K562 (cell line): ENCODE results near the gene CENPP. TPM values are rescaled to one million over a fixed set of nuclear protein-coding genes. Genes with fewer than 3 reads are reported as not detected.

Experiments
- ATAC-seq: fragments of 200-7000 bp; cut with Tn5 transposase; 3 replicates; pipeline ENCODE4 v1.9.1; 2020; ENCODE audit warnings: moderate library complexity
- BruUV-seq: library from RNA; stranded (reverse); fragments of 400-500 nt; replicated peaks from 2 replicates; lab custom pipeline; 2021; lab: Mats Ljungman, UMichigan
- CTCF ChIA-PET: fragments of 300-600 bp; formaldehyde crosslinking; extraction: SDS; loops from one replicate; lab custom pipeline; 2021; ENCODE audit warnings: low intra/inter-chr PET ratio; lab: Yijun Ruan, JAX
- POLR2A ChIA-PET: fragments of 300-600, 350-650 bp; sonication (Branson Sonifier 250); formaldehyde crosslinking; extraction: SDS; loops from one replicate; lab custom pipeline; 2021; ENCODE audit warnings: antibody characterized with exemption, inconsistent platforms; lab: Yijun Ruan, JAX
- DNase-seq, 4 experiments: peaks; one replicate each; pipeline versions ENCODE4 v3.0.0 to v3.0.0-alpha.2; 2011 to 2018; ENCODE audit warnings: low spot score in 3 of 4, mixed read lengths in 3 of 4; ENCODE audit errors: extremely low read depth in 1 of 4
- FAIRE-seq: peaks from 2 replicates; lab custom pipeline; 2011; peaks lifted over from hg19 to GRCh38; lab: Jason Lieb, UNC
- H2AFZ ChIP-seq: 2 replicates; pipeline ENCODE4 v1.6.0; 2011; ENCODE audit warnings: low read depth, low read length, control low read depth, inconsistent platforms
- H3K27ac ChIP-seq: fragments of 200-600 bp; 3 replicates; pipeline ENCODE4 v1.8.0; 2011; ENCODE audit warnings: low read depth, mild to moderate bottlenecking, control low read depth, inconsistent platforms, low read length, moderate library complexity, mixed read lengths; ENCODE audit errors: extremely low read depth
- H3K27me3 ChIP-seq, 2 experiments: fragments of 300-600 bp in 1 of 2; 2 replicates in 1 of 2; 3 replicates in 1 of 2; pipeline versions ENCODE4 v1.6.0 to v1.8.0; 2011; ENCODE audit warnings: inconsistent platforms in 2 of 2, low read length in 2 of 2, mild to moderate bottlenecking in 1 of 2, mixed read lengths in 1 of 2, moderate library complexity in 1 of 2; ENCODE audit not compliant: control insufficient read depth in 2 of 2, insufficient read depth in 2 of 2
- H3K36me3 ChIP-seq: fragments of 300-600 bp; 3 replicates; pipeline ENCODE4 v1.8.0; 2011; ENCODE audit warnings: mild to moderate bottlenecking, low read length, inconsistent platforms; ENCODE audit not compliant: control insufficient read depth, insufficient read depth
- H3K4me1 ChIP-seq, 2 experiments: fragments of 200-600 bp in 1 of 2; replicated peaks in 1 of 2; 2 replicates in 1 of 2; 3 replicates in 1 of 2; pipeline versions ENCODE4 v1.5.1 to v1.8.0; 2011; ENCODE audit warnings: inconsistent platforms in 2 of 2, low read length in 2 of 2, mild to moderate bottlenecking in 1 of 2, mixed read lengths in 1 of 2, moderate library complexity in 1 of 2; ENCODE audit not compliant: control insufficient read depth in 2 of 2, insufficient read depth in 2 of 2
- H3K4me2 ChIP-seq: 2 replicates; pipeline ENCODE4 v1.6.1; 2011; ENCODE audit warnings: low read length, control low read depth, inconsistent platforms, mixed read lengths; ENCODE audit not compliant: insufficient read depth
- H3K4me3 ChIP-seq: fragments of 200-600 bp; sonication (generic), shearing (Covaris generic); 2 replicates; pipeline ENCODE4 v1.5.1; 2016; ENCODE audit warnings: control low read depth, inconsistent platforms
- H3K79me2 ChIP-seq: fragments of 200-600 bp; 3 replicates; pipeline ENCODE4 v1.8.0; 2011; ENCODE audit warnings: low read length, inconsistent platforms; ENCODE audit not compliant: control insufficient read depth, insufficient read depth
- H3K9ac ChIP-seq, 2 experiments: 2 replicates each; pipeline versions ENCODE4 v1.6.0 to v1.6.1; 2011; ENCODE audit warnings: low read depth in 2 of 2, low read length in 2 of 2, control low read depth in 1 of 2, inconsistent platforms in 1 of 2, mild to moderate bottlenecking in 1 of 2, mixed read lengths in 1 of 2; ENCODE audit not compliant: insufficient read depth in 1 of 2
- H3K9me1 ChIP-seq: one replicate; pipeline ENCODE4 v1.6.0; 2011; ENCODE audit warnings: inconsistent platforms, mild to moderate bottlenecking, low read length, moderate library complexity; ENCODE audit not compliant: control insufficient read depth, insufficient read depth
- H3K9me3 ChIP-seq: replicated peaks from 2 replicates; pipeline ENCODE4 v1.5.1; 2011; ENCODE audit warnings: low read depth, low read length, inconsistent platforms; ENCODE audit not compliant: control insufficient read depth, insufficient read depth
- H4K20me1 ChIP-seq: replicated peaks from 2 replicates; pipeline ENCODE4 v1.6.1; 2011; ENCODE audit warnings: low read length, inconsistent platforms, mixed read lengths; ENCODE audit not compliant: control insufficient read depth, insufficient read depth
- BDP1 ChIP-seq: IDR thresholded peaks from 3 replicates; pipeline ENCODE4 v1.6.1; 2011; ENCODE audit not compliant: insufficient read length, insufficient read depth
- CBX5 ChIP-seq: IDR thresholded peaks from 2 replicates; pipeline ENCODE4 v1.6.1; 2014; ENCODE audit warnings: low read depth, borderline replicate concordance
- CHD4 ChIP-seq: fragments of 200-600 bp; sonication (generic); IDR thresholded peaks from 3 replicates; pipeline ENCODE4 v1.6.1; 2012; ENCODE audit warnings: low read depth, mild to moderate bottlenecking, mixed read lengths, low read length, inconsistent platforms; ENCODE audit not compliant: insufficient read depth, insufficient replicate concordance, poor library complexity, severe bottlenecking
- ERF ChIP-seq: fragments of 450-650 bp; formaldehyde crosslinking; IDR thresholded peaks from 2 replicates; pipeline ENCODE4 v1.4.0; 2020; ENCODE audit warnings: mild to moderate bottlenecking, mixed read lengths
- ETV6 ChIP-seq, 3 experiments: fragments of 150-350 bp in 1 of 3; sonication (generic) in 1 of 3; formaldehyde crosslinking in 1 of 3; IDR thresholded peaks; 2 replicates each; pipeline versions ENCODE4 v1.6.1 to v1.8.0; 2014 to 2022; ENCODE audit warnings: borderline replicate concordance in 2 of 3, low read depth in 2 of 3, antibody characterized with exemption in 1 of 3, low read length in 1 of 3, mild to moderate bottlenecking in 1 of 3, missing genetic modification reagents in 1 of 3
- FOXA1 ChIP-seq: fragments of 450-650 bp; IDR thresholded peaks from 2 replicates; pipeline ENCODE4 v1.6.1; 2016; ENCODE audit warnings: mild to moderate bottlenecking, borderline replicate concordance
- HMGXB4 ChIP-seq: sonication (generic); formaldehyde crosslinking; IDR thresholded peaks from 2 replicates; pipeline ENCODE4 v1.8.1; 2023; ENCODE audit warnings: mild to moderate bottlenecking, missing genetic modification reagents
- KLF16 ChIP-seq: IDR thresholded peaks from 2 replicates; pipeline ENCODE4 v1.6.1; 2016; ENCODE audit warnings: antibody characterized with exemption
- USF2 ChIP-seq: sonication (generic); formaldehyde crosslinking; IDR thresholded peaks from 2 replicates; pipeline ENCODE4 v1.5.0; 2020; ENCODE audit warnings: missing genetic modification reagents
- ZNF316 ChIP-seq: fragments of 450-650 bp; IDR thresholded peaks from 2 replicates; pipeline ENCODE4 v1.6.1; 2016
- WGBS: fragments of 100-300 bp; shearing (Covaris generic); methylation state at CpG from one replicate; pipeline ENCODE4 v1.1.6; 2016; ENCODE audit warnings: low coverage, mixed read lengths; ENCODE audit not compliant: insufficient coverage; ENCODE audit errors: missing lambda C conversion rate; 5-methylcytosine and 5-hydroxymethylcytosine counted together
- in situ Hi-C: fragments of 300-500 bp; cut with MboI; formaldehyde crosslinking; loops from 4 replicates; pipeline ENCODE4 v1.15.0; 2018; ENCODE audit warnings: inconsistent platforms, mixed read lengths
- intact Hi-C: fragments of 100-400 bp; cut with micrococcal nuclease; formaldehyde crosslinking; loops from 2 replicates; pipeline ENCODE4 v1.14.2; 2022
- polyA plus RNA-seq, 8 experiments: library from polyadenylated mRNA; depleted of rRNA in 4 of 8; stranded (reverse) in 5 of 8; unstranded in 3 of 8; fragments of >200 nt; fragmentation: Nextera tagmentation in 2 of 8; fragmentation: Illumina TruSeq in 1 of 8; extraction: Ambion mirVana in 2 of 8; extraction: Trizol in 1 of 8; gene quantifications; 2 replicates each; pipeline versions ENCODE4 v1.2.1 to v1.2.3, GENCODE V29; 2011 to 2014; ENCODE audit warnings: inconsistent platforms in 1 of 8, missing spikeins in 1 of 8
- total RNA-seq, 7 experiments: library from RNA; depleted of rRNA in 6 of 7; stranded (reverse); fragments of >200 nt in 6 of 7; fragmentation: Illumina TruSeq in 2 of 7; extraction: Trizol in 2 of 7; gene quantifications; 2 replicates each; pipeline versions ENCODE4 v1.2.1 to v1.2.3, GENCODE V29; 2011 to 2021; ENCODE audit warnings: low replicate concordance in 1 of 7

CENPP gene
- total and polyA plus RNA-seq, 9 of the 15 experiments (the other 6 are each of a cell fraction or from before 2014, with no cell fraction given) = 8.0 to 28.5 (median 17.9) TPM

GRCh38 chr9:92341578-92341977 is 15.8 kb downstream of the CENPP start:
- intact Hi-C loops = loop anchor here (5.0 kb wide), 1 partner anchor 291 kb away; no protein-coding TSS in a partner anchor
- WGBS = 90% methylated on average over 1 of the region's 1 CpG
- H4K20me1 ChIP-seq = no peaks in the 10 kb centered on the region; the same call in 1 of the 2 replicates
- H3K4me1 ChIP-seq = no peaks in the 10 kb centered on the region
- no peaks in the 10 kb centered on the region for H3K79me2 ChIP-seq
- FAIRE-seq (no peak), DNase-seq (no peak), ATAC-seq (no peak)
- CTCF ChIA-PET = no interaction called here
- no peaks in the 10 kb centered on the region for H3K27me3 ChIP-seq
- peaks cover 48% of the 10 kb centered on the region for H3K36me3 ChIP-seq
- H3K9ac ChIP-seq = no peak overlapping the region
- no peaks in the 10 kb centered on the region for H3K9me1 ChIP-seq
- no TSS peak for BruUV-seq
- H3K9me3 ChIP-seq = no peaks in the 10 kb centered on the region
- H3K4me2 ChIP-seq = no peak overlapping the region
- TF ChIP-seq BDP1 (no peak), CHD4 (no peak), KLF16 (no peak), ERF (CRISPR knock-in tag) (no peak), FOXA1 (no peak), ZNF316 (no peak), CBX5 (no peak), USF2 (CRISPR knock-in tag) (no peak), ETV6 (IDR thresholded peaks at IDR 0.05; ENCODE audit: borderline replicate concordance in 1 of 2, low read depth in 2 of 2, low read length in 1 of 2) (no peak), ETV6 (CRISPR knock-in tag; IDR thresholded peaks at IDR 0.05; ENCODE audit: borderline replicate concordance) (no peak), HMGXB4 (no peak)
- in situ Hi-C loops = no loop called here
- POLR2A ChIA-PET = no interaction called here
- no peak overlapping the region for H3K27ac ChIP-seq
- H3K4me3 ChIP-seq = no peak overlapping the region
- no peak overlapping the region for H2AFZ ChIP-seq
